Nephron (organoid): Measurements from ENCODE around the gene BACH2.

Experiments
- H3K27ac Mint-ChIP-seq, 3 experiments: 2 replicates each; pipeline ENCODE4 v1.8.0; 2020; ENCODE audit warnings: mixed read lengths in 3 of 3, mild to moderate bottlenecking in 2 of 3, moderate library complexity in 1 of 3
- H3K27me3 Mint-ChIP-seq: 2 replicates; pipeline ENCODE4 v1.8.0; 2021; ENCODE audit warnings: low read depth, mild to moderate bottlenecking, moderate library complexity, mixed read lengths
- H3K36me3 Mint-ChIP-seq: 2 replicates; pipeline ENCODE4 v1.8.0; 2020; ENCODE audit warnings: low read depth, mixed read lengths
- H3K4me1 Mint-ChIP-seq: 2 replicates; pipeline ENCODE4 v1.8.0; 2020; ENCODE audit warnings: mixed read lengths
- H3K4me3 Mint-ChIP-seq, 3 experiments: 2 replicates each; pipeline ENCODE4 v1.8.0; 2020; ENCODE audit warnings: mild to moderate bottlenecking in 3 of 3, mixed read lengths in 3 of 3, moderate library complexity in 2 of 3
- H3K9me3 Mint-ChIP-seq: 2 replicates; pipeline ENCODE4 v1.8.0; 2020; ENCODE audit warnings: mixed read lengths
- CTCF ChIP-seq, 3 experiments: fragments of 200-600 bp; sonication (generic); IDR thresholded peaks; one replicate each; pipeline ENCODE4 v1.5.0; 2021; ENCODE audit warnings: antibody characterized with exemption in 3 of 3; ENCODE audit not compliant: unreplicated experiment in 3 of 3

BACH2 gene

GRCh38 chr6:89927264-89927663 lies 369.4 kb downstream of the BACH2 start:
- TF ChIP-seq CTCF (IDR thresholded peaks at IDR 0.05; ENCODE audit: unreplicated experiment in 3 of 3) = no peak
- H3K9me3 Mint-ChIP-seq = no peaks in the 10 kb centered on the region
- peaks cover 20% of the 10 kb centered on the region for H3K36me3 Mint-ChIP-seq
- peaks cover 6% of the 10 kb centered on the region for H3K4me1 Mint-ChIP-seq
- no peaks in the 10 kb centered on the region for H3K27me3 Mint-ChIP-seq
- no peak overlapping the region for H3K27ac Mint-ChIP-seq
- no peak overlapping the region for H3K4me3 Mint-ChIP-seq

DNA sequence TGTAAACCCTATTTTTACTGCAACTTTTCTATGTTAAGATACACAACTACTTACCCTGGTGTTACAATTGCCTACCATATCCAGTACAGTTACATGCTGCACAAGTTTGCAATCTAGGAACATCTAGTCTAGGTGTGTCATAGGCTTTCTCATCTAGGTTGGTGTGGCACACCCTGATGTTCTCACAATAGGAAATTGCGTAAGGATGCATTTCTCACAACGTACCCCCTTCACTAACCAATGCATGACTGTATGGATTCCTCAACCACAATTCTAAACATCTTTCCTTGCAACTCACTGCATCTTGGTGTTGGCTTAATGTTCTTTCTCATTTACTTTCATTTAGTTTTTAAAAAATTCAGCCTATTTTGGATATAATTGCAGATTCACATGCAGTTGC lies 370.8 kb downstream of the BACH2 start:
- no peak for TF ChIP-seq CTCF (IDR thresholded peaks at IDR 0.05; ENCODE audit: unreplicated experiment in 3 of 3)
- H3K4me1 Mint-ChIP-seq = peaks cover 6% of the 10 kb centered on the region
- peaks cover 8% of the 10 kb centered on the region for H3K36me3 Mint-ChIP-seq
- H3K27ac Mint-ChIP-seq = no peak overlapping the region
- peaks cover 3% of the 10 kb centered on the region for H3K27me3 Mint-ChIP-seq
- H3K4me3 Mint-ChIP-seq = no peak overlapping the region
- no peaks in the 10 kb centered on the region for H3K9me3 Mint-ChIP-seq

DNA sequence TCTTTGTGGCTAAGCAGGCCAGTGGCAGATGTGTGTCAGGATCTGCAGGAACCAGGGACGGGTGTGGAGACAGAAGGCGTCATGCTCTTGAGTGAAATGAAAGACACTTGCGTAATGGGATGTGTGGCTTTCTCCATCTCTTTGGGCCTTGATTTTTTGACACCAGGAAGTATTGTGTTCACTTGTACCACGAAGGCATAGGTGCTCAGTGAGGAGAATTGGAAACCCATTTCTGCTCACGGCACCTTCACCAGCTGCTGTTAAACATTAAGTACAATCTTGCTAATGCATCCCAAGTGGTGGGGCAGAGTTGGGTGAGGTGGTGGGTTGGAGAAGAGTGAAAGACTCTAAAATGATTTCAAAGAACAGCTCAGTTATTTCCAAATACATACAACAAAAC lies 372.4 kb downstream of the BACH2 start:
- TF ChIP-seq CTCF (IDR thresholded peaks at IDR 0.05; ENCODE audit: unreplicated experiment in 3 of 3) = no peak
- Mint-ChIP-seq H3K4me1 (peaks cover 1% of the 10 kb centered on the region), H3K36me3 (peaks cover 5% of the 10 kb centered on the region), H3K4me3 (no peak overlapping the region), H3K27me3 (peaks cover 3% of the 10 kb centered on the region), H3K9me3 (no peaks in the 10 kb centered on the region), H3K27ac (no peak overlapping the region)

DNA sequence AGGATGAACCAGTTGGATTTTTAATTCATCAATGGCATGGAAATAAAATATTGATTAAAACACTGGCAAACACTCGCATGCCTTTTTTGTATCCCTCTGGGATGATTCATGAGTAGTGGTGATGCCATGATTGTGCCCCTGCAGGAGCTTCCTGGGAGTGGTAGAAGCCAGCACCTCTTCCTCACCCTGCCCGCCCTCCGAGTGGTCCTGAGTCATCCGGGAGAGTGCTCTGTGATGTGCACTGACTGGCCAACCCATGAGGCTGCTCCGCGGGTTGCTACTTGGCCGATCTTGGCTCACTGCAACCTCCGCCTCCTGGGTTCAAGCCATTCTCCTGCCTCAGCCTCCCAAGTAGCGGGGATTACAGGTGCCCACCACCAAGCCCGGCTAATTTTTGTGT lies 375.0 kb downstream of the BACH2 start:
- Mint-ChIP-seq H3K4me3 (no peak overlapping the region), H3K9me3 (peaks cover 7% of the 10 kb centered on the region), H3K27me3 (peaks cover 3% of the 10 kb centered on the region), H3K36me3 (peaks cover 4% of the 10 kb centered on the region), H3K4me1 (no peaks in the 10 kb centered on the region), H3K27ac (no peak overlapping the region)
- TF ChIP-seq CTCF (IDR thresholded peaks at IDR 0.05; ENCODE audit: unreplicated experiment in 3 of 3) = no peak

DNA sequence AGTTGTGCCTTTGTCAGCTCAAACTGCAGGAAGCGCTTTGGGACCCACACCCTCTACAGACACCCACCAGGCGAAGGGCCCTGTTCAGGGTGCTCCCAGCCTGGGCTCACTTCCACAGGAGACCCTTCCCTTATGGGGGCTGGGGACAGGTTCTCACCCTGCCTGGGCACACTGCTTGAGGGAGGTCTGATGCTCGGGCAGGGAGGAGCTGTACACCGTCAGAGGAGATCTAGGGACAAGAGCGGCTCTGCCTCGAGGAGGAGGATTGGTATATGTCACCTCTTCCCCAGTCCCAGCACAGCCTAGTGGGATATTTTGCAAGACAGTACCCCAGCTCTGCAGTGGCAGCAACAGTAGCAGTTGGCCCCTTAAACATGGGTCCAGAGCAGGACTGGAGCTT lies 375.4 kb downstream of the BACH2 start:
- H3K36me3 Mint-ChIP-seq = peaks cover 4% of the 10 kb centered on the region
- no peak overlapping the region for H3K4me3 Mint-ChIP-seq
- TF ChIP-seq CTCF (IDR thresholded peaks at IDR 0.05; ENCODE audit: unreplicated experiment in 3 of 3) = no peak
- peaks cover 3% of the 10 kb centered on the region for H3K27me3 Mint-ChIP-seq
- no peak overlapping the region for H3K27ac Mint-ChIP-seq
- peaks cover 8% of the 10 kb centered on the region for H3K9me3 Mint-ChIP-seq
- no peaks in the 10 kb centered on the region for H3K4me1 Mint-ChIP-seq

DNA sequence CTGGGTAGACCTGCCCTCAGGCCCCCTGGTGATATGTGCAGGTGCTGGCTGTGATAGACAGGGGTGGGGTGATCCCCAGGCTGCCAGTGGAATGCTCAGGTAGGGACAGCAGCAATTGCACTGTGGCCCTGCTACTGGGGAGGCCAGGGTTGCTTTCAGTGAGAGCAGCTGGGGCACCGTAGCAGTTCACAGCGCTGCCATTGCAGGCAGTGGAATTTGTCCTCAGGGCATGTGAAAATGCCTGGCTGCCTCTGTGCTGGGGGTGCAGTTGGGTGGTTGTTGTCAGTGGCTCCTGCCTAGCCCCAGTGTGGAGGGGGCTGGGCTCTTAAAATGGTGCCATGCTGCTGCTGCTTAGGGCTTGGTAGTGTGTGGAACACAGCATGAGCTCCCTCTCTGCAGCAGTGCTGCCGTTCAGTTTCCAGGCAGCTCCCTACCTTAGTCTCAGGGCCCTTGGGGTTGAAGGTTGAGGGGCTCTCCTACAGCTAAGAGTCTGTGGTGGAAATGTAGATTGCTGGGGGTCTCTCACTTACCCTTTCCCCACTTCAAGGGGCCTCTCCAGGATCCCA lies 378.8 kb downstream of the BACH2 start:
- Mint-ChIP-seq H3K4me1 (no peaks in the 10 kb centered on the region), H3K4me3 (no peak overlapping the region), H3K9me3 (peaks cover 12% of the 10 kb centered on the region), H3K27ac (no peak overlapping the region), H3K27me3 (peaks cover 3% of the 10 kb centered on the region), H3K36me3 (no peaks in the 10 kb centered on the region)
- no peak for TF ChIP-seq CTCF (IDR thresholded peaks at IDR 0.05; ENCODE audit: unreplicated experiment in 3 of 3)
